HepG2 (cell line): Measurements from ENCODE around the gene RFFL. TPM values are rescaled to one million over a fixed set of nuclear protein-coding genes. Genes with fewer than 3 reads are reported as not detected.
A peak's percentile ranks its signal among the peaks of the same experiment; 100 is the strongest.

ENCODE experiments used
- ATF7 ChIP-seq, 2 experiments: fragments of 450-650 bp in 1 of 2; sonication (generic) in 1 of 2; formaldehyde crosslinking in 1 of 2; IDR thresholded peaks; 2 replicates each; pipeline versions ENCODE4 v1.4.0 to v1.6.1; 2016 to 2020; ENCODE audit warnings: antibody characterized with exemption in 1 of 2, mild to moderate bottlenecking in 1 of 2, missing genetic modification reagents in 1 of 2
- CEBPB ChIP-seq: IDR thresholded peaks from 2 replicates; pipeline ENCODE4 v1.6.1; 2011; ENCODE audit warnings: low read depth, low read length, improper control_type of control experiment, borderline replicate concordance
- HMGXB4 ChIP-seq, 2 experiments: sonication (generic) in 1 of 2; formaldehyde crosslinking in 1 of 2; IDR thresholded peaks; 2 replicates each; pipeline versions ENCODE4 v1.4.0 to v1.6.1; 2018 to 2020; ENCODE audit warnings: missing genetic modification reagents in 2 of 2, borderline replicate concordance in 1 of 2, low read depth in 1 of 2, mild to moderate bottlenecking in 1 of 2, missing biosample characterization in 1 of 2
- KAT8 ChIP-seq: IDR thresholded peaks from 2 replicates; pipeline ENCODE4 v1.6.1; 2016; ENCODE audit warnings: missing genetic modification reagents, missing compliant biosample characterization
- KDM6A ChIP-seq: IDR thresholded peaks from 2 replicates; pipeline ENCODE4 v1.6.1; 2016; ENCODE audit warnings: low read depth
- LCORL ChIP-seq, 2 experiments: fragments of 450-650 bp in 1 of 2; sonication (generic) in 1 of 2; formaldehyde crosslinking in 1 of 2; IDR thresholded peaks; 2 replicates each; pipeline versions ENCODE4 v1.5.0 to v1.6.1; 2017 to 2020; ENCODE audit warnings: antibody characterized with exemption in 1 of 2, missing genetic modification reagents in 1 of 2
- MTF1 ChIP-seq: sonication (generic); formaldehyde crosslinking; IDR thresholded peaks from 2 replicates; pipeline ENCODE4 v1.5.0; 2020; ENCODE audit warnings: missing genetic modification reagents
- MYNN ChIP-seq: sonication (generic); formaldehyde crosslinking; IDR thresholded peaks from 2 replicates; pipeline ENCODE4 v1.4.0; 2020; ENCODE audit warnings: mild to moderate bottlenecking, low read depth, missing genetic modification reagents
- NBN ChIP-seq: fragments of 450-650 bp; conservative IDR thresholded peaks from 2 replicates; pipeline ENCODE4 v1.6.1; 2017
- NR2F6 ChIP-seq, 2 experiments: IDR thresholded peaks; 2 replicates each; pipeline ENCODE4 v1.6.1; 2016; ENCODE audit warnings: antibody characterized with exemption in 1 of 2, mild to moderate bottlenecking in 1 of 2
- PCBP2 ChIP-seq: fragments of 200-400 bp; formaldehyde crosslinking; optimal IDR thresholded peaks from 2 replicates; pipeline ENCODE3; 2018; ENCODE audit warnings: low read length, low read depth; ENCODE audit not compliant: poor library complexity, severe bottlenecking
- RARA ChIP-seq: IDR thresholded peaks from 2 replicates; pipeline ENCODE4 v1.6.1; 2016; ENCODE audit warnings: missing genetic modification reagents, missing compliant biosample characterization
- U2AF1 ChIP-seq: fragments of 200-400 bp; formaldehyde crosslinking; optimal IDR thresholded peaks from 2 replicates; pipeline ENCODE3; 2017; ENCODE audit warnings: mild to moderate bottlenecking, low read depth, low read length
- ZHX2 ChIP-seq, 2 experiments: sonication (generic) in 1 of 2; formaldehyde crosslinking in 1 of 2; IDR thresholded peaks; 2 replicates each; pipeline versions ENCODE4 v1.6.1 to v1.9.0; 2014 to 2022; ENCODE audit warnings: antibody characterized with exemption in 1 of 2, borderline replicate concordance in 1 of 2, inconsistent platforms in 1 of 2, low read depth in 1 of 2, missing genetic modification reagents in 1 of 2
- ZNF180 ChIP-seq: sonication (generic); formaldehyde crosslinking; IDR thresholded peaks from 2 replicates; pipeline ENCODE4 v1.4.0; 2020; ENCODE audit warnings: low read depth, missing genetic modification reagents, borderline replicate concordance
- ZNF326 ChIP-seq: sonication (generic); formaldehyde crosslinking; IDR thresholded peaks from 2 replicates; pipeline ENCODE4 v1.4.0; 2020; ENCODE audit warnings: missing genetic modification reagents, borderline replicate concordance
- ZNF616 ChIP-seq: sonication (generic); formaldehyde crosslinking; IDR thresholded peaks from 2 replicates; pipeline ENCODE4 v1.5.0; 2020; ENCODE audit warnings: low read depth, mild to moderate bottlenecking, missing genetic modification reagents
- ZNF749 ChIP-seq: sonication (generic); formaldehyde crosslinking; IDR thresholded peaks from 2 replicates; pipeline ENCODE4 v1.8.0; 2022; ENCODE audit warnings: mild to moderate bottlenecking, missing genetic modification reagents, moderate library complexity, borderline replicate concordance
- ZNF792 ChIP-seq: IDR thresholded peaks from 2 replicates; pipeline ENCODE4 v1.6.1; 2016
- polyA plus RNA-seq, 8 experiments: library from polyadenylated mRNA; depleted of rRNA in 3 of 8; stranded (reverse) in 7 of 8; unstranded in 1 of 8; fragments of >200 nt; fragmentation: Illumina TruSeq in 4 of 8; extraction: Trizol in 4 of 8; gene quantifications; 2 replicates each; pipeline versions ENCODE4 v1.2.1 to v1.2.3, GENCODE V29; 2011 to 2016; ENCODE audit warnings: low read depth in 4 of 8, missing spikeins in 1 of 8, mixed read lengths in 1 of 8; ENCODE audit not compliant: insufficient read depth in 1 of 8
- total RNA-seq, 5 experiments: library from RNA; depleted of rRNA; stranded (reverse); fragments of >200 nt; fragmentation: Illumina TruSeq; extraction: Trizol; gene quantifications; 2 replicates each; pipeline ENCODE4 v1.2.3, GENCODE V29; 2016; ENCODE audit warnings: low read depth in 1 of 5
- TF ChIP-seq, protein P1 (sequence below): sonication (generic); formaldehyde crosslinking; IDR thresholded peaks from 2 replicates; pipeline ENCODE4 v1.5.0; 2020; ENCODE audit warnings: missing genetic modification reagents

Gene RFFL
- total and polyA plus RNA-seq, 2 of the 13 experiments (the other 11 are each of a cell fraction or from before 2014, with no cell fraction given): 24.3 to 48.6 TPM

DNA sequence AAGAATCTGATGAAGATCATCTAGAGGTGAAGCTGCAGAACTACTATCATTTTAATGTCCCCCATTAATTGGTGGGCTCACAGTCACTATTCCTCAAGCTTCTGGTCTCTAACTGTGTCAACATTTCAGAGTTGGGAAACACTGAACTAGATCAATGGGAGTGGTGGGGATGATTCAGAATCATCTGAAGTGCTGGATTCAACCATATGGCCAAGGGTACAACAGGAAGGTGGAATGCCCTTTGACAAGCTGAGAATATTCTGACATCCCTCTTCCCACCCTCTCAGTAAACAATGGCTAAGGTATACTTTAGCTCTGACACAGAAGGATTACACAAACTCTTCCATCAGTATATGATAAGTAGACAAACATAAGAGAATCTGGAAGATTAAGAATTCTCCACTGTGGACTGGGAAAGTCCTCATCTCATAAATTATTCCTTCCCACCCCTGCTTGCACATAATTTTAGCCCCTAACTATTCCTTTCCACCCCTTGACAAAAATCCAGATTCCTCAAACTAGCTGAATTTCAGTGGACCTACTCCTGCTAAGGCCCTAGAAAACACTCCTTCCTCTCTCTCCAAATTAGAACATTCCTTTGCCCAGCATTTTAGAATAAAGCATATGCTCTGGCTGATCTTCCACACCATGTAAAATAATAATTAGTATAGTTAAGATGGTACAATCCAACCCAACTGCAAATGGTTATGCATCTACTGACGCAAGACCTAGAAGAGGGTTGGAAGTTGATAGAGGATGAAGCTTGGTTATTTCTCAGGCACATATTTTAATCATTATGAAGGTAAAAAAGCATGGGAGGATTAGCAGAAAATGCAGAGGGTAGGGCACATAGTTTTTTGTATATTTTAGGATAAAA is 16.3 kb upstream of the RFFL start (continued):
- TF ChIP-seq HMGXB4 (CRISPR knock-in tag; IDR thresholded peaks at IDR 0.05; ENCODE audit: borderline replicate concordance in 1 of 2, low read depth in 1 of 2) (0 out of 4 replicates have a peak, but pooled peaks of 1 of the 2 experiments have one; percentile 32), ZNF792 (0 out of 2 replicates have a peak, but pooled peaks have one; percentile 41), NR2F6 (IDR thresholded peaks at IDR 0.05) (peak; percentile 63), NR2F6 (CRISPR knock-in tag; IDR thresholded peaks at IDR 0.05) (peak; percentile 52; the same call in 1 of the 2 replicates), CEBPB (peak; percentile 77), ZNF180 (no peak), PCBP2 (no peak), KDM6A (CRISPR knock-in tag) (no peak), ZNF749 (no peak), MYNN (no peak), ZHX2 (IDR thresholded peaks at IDR 0.05; ENCODE audit: low read depth) (no peak), ZHX2 (CRISPR knock-in tag; IDR thresholded peaks at IDR 0.05; ENCODE audit: borderline replicate concordance) (no peak), ZNF326 (CRISPR knock-in tag) (no peak), LCORL (IDR thresholded peaks at IDR 0.05) (no peak), LCORL (CRISPR knock-in tag; IDR thresholded peaks at IDR 0.05) (peak; percentile 46; the same call in 1 of the 2 replicates), MTF1 (CRISPR knock-in tag) (no peak), NBN (no peak), KAT8 (peak; percentile 46; the same call in 1 of the 2 replicates), ATF7 (IDR thresholded peaks at IDR 0.05) (no peak), ATF7 (CRISPR knock-in tag; IDR thresholded peaks at IDR 0.05) (no peak), RARA (peak; percentile 76), U2AF1 (no peak), ZNF616 (no peak)
- TF ChIP-seq, protein P1, sequence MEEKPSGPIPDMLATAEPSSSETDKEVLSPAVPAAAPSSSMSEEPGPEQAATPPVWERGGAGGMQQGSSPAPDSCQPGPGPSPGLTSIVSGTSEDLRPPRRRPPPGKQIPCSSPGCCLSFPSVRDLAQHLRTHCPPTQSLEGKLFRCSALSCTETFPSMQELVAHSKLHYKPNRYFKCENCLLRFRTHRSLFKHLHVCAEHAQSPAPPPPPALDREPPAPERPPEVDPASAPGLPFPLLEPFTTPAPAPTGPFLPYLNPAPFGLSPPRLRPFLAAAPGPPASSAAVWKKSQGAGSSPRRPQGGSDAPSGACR (CRISPR knock-in tag): 0 out of 2 replicates have a peak, but pooled peaks have one; percentile 48
